ENCODE results near the gene CELSR3.

GRCh38 chr3:48600711-48601621 lies 61.7 kb downstream of the CELSR3 start:
- TF ChIP-seq CTCF (IDR thresholded peaks at IDR 0.05; ENCODE audit: low read depth, low read length) (no peak), POLR2A (IDR thresholded peaks at IDR 0.05; ENCODE audit: extremely low read depth, insufficient read length) (no peak)

Data from NB4 (cell line).